ENCODE measurements around the gene PLEKHB2.

- TF ChIP-seq, protein P1, sequence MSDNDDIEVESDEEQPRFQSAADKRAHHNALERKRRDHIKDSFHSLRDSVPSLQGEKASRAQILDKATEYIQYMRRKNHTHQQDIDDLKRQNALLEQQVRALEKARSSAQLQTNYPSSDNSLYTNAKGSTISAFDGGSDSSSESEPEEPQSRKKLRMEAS (IDR thresholded peaks at IDR 0.05; ENCODE audit: low read depth): no peak
- TF ChIP-seq MXI1 (IDR thresholded peaks at IDR 0.05; ENCODE audit: low read depth, low read length) (no peak), YY1 (IDR thresholded peaks at IDR 0.05; ENCODE audit: low read depth) (no peak), SMC3 (IDR thresholded peaks at IDR 0.05; ENCODE audit: low read depth, low read length) (no peak), CTCF (IDR thresholded peaks at IDR 0.05) (no peak), EP300 (IDR thresholded peaks at IDR 0.05; ENCODE audit: borderline replicate concordance in 1 of 2, low read depth in 1 of 2, low read length in 1 of 2) (no peak), SIN3A (IDR thresholded peaks at IDR 0.05; ENCODE audit: borderline replicate concordance, low read depth, low read length) (no peak)
Observed at GRCh38 chr2:131067465-131068125, 37.5 kb upstream of the PLEKHB2 start.
